SK-N-SH (cell line): ENCODE data around the gene GATD1. TPM values are rescaled to one million over a fixed set of nuclear protein-coding genes. Genes with fewer than 3 reads are reported as not detected.

ENCODE experiments used
- CTCF ChIA-PET: fragments of 300-600, 350-600 bp; formaldehyde crosslinking; extraction: SDS; loops from one replicate; lab custom pipeline; 2021; lab: Yijun Ruan, JAX
- POLR2A ChIA-PET: fragments of 350-600 bp; sonication (Branson Sonifier 250); formaldehyde crosslinking; extraction: SDS; loops from one replicate; lab custom pipeline; 2020; ENCODE audit warnings: antibody characterized with exemption, inconsistent platforms; lab: Yijun Ruan, JAX
- DNase-seq: peaks from one replicate; pipeline ENCODE4 v3.0.0; 2012
- H2AFZ ChIP-seq: fragments of 200-600 bp; sonication (generic); 2 replicates; pipeline ENCODE4 v1.8.1; 2016; ENCODE audit warnings: antibody characterized with exemption, mild to moderate bottlenecking, low read depth
- H3F3A ChIP-seq: fragments of 200-600 bp; sonication (generic); replicated peaks from 2 replicates; pipeline ENCODE3; 2016; ENCODE audit warnings: antibody characterized with exemption, mild to moderate bottlenecking; ENCODE audit not compliant: insufficient read depth
- H3K27ac ChIP-seq, 2 experiments: fragments of 200-500 bp in 1 of 2; fragments of 200-600 bp in 1 of 2; sonication (Bioruptor generic) in 1 of 2; sonication (generic), shearing (Covaris generic) in 1 of 2; 2 replicates each; pipeline versions ENCODE4 v1.5.1 to v1.6.1; 2014 to 2016; ENCODE audit warnings: low read depth in 2 of 2, inconsistent platforms in 1 of 2, low read length in 1 of 2, mild to moderate bottlenecking in 1 of 2, mixed read lengths in 1 of 2
- H3K27me3 ChIP-seq: fragments of 200-600 bp; sonication (generic), shearing (Covaris generic); 2 replicates; pipeline ENCODE4 v1.6.1; 2016; ENCODE audit warnings: mixed run types; ENCODE audit not compliant: insufficient read depth
- H3K36me3 ChIP-seq, 2 experiments: fragments of 200-500 bp in 1 of 2; fragments of 200-600 bp in 1 of 2; sonication (Bioruptor generic) in 1 of 2; sonication (generic) in 1 of 2; replicated peaks in 1 of 2; 2 replicates each; pipeline versions ENCODE3 to v1.5.1; 2014 to 2016; ENCODE audit warnings: low read length in 1 of 2, mild to moderate bottlenecking in 1 of 2; ENCODE audit not compliant: insufficient read depth in 2 of 2, control insufficient read depth in 1 of 2
- H3K4me1 ChIP-seq, 2 experiments: fragments of 200-500 bp in 1 of 2; fragments of 200-600 bp in 1 of 2; sonication (Bioruptor generic) in 1 of 2; sonication (generic), shearing (Covaris generic) in 1 of 2; 2 replicates each; pipeline versions ENCODE4 v1.5.1 to v1.6.1; 2014 to 2016; ENCODE audit warnings: low read depth in 1 of 2, low read length in 1 of 2, mixed run types in 1 of 2; ENCODE audit not compliant: insufficient read depth in 2 of 2, control insufficient read depth in 1 of 2
- H3K4me2 ChIP-seq: fragments of 200-600 bp; sonication (generic), shearing (Covaris generic); 2 replicates; pipeline ENCODE4 v1.6.1; 2017; ENCODE audit warnings: mixed run types
- H3K4me3 ChIP-seq, 2 experiments: fragments of 200-500 bp in 1 of 2; fragments of 200-600 bp in 1 of 2; sonication (Bioruptor generic) in 1 of 2; sonication (generic), shearing (Covaris generic) in 1 of 2; 2 replicates each; pipeline versions ENCODE4 v1.5.1 to v1.8.1; 2014 to 2016; ENCODE audit warnings: low read depth in 2 of 2, inconsistent platforms in 1 of 2, low read length in 1 of 2, mild to moderate bottlenecking in 1 of 2, mixed read lengths in 1 of 2, moderate library complexity in 1 of 2
- H3K79me2 ChIP-seq: fragments of 200-600 bp; sonication (generic); 2 replicates; pipeline ENCODE4 v1.8.1; 2017; ENCODE audit warnings: mild to moderate bottlenecking; ENCODE audit not compliant: insufficient read depth
- H3K9ac ChIP-seq: fragments of 200-600 bp; sonication (generic); 2 replicates; pipeline ENCODE4 v1.6.1; 2017; ENCODE audit warnings: mixed run types
- H3K9me2 ChIP-seq: fragments of 200-600 bp; sonication (generic); 2 replicates; pipeline ENCODE4 v1.6.1; 2017; ENCODE audit warnings: mixed run types
- H3K9me3 ChIP-seq: fragments of 200-600 bp; sonication (generic); 2 replicates; pipeline ENCODE4 v1.6.1; 2017; ENCODE audit warnings: mixed run types, mild to moderate bottlenecking, moderate library complexity
- H4K20me1 ChIP-seq: fragments of 200-600 bp; sonication (generic); 2 replicates; pipeline ENCODE4 v1.6.1; 2017; ENCODE audit warnings: mild to moderate bottlenecking, mixed run types; ENCODE audit not compliant: insufficient read depth
- CHD2 ChIP-seq: fragments of 150-350 bp; IDR thresholded peaks from 2 replicates; pipeline ENCODE4 v1.6.1; 2018; ENCODE audit warnings: low read length; ENCODE audit not compliant: partially characterized antibody
- ELF1 ChIP-seq: IDR thresholded peaks from 2 replicates; pipeline ENCODE4 v1.4.0; 2012
- EZH2phosphoT487 ChIP-seq: fragments of 200-600 bp; sonication (generic); IDR thresholded peaks from 2 replicates; pipeline ENCODE4 v1.6.1; 2017; ENCODE audit warnings: low read depth, mixed run types, mild to moderate bottlenecking, antibody characterized with exemption, moderate library complexity, borderline replicate concordance
- FOXJ3 ChIP-seq: sonication (generic); formaldehyde crosslinking; IDR thresholded peaks from 2 replicates; pipeline ENCODE4 v1.5.1; 2020; ENCODE audit warnings: mild to moderate bottlenecking, missing genetic modification reagents
- FOXM1 ChIP-seq: IDR thresholded peaks from 2 replicates; pipeline ENCODE4 v1.4.0; 2012; ENCODE audit warnings: low read depth, mild to moderate bottlenecking
- GABPA ChIP-seq: IDR thresholded peaks from 2 replicates; pipeline ENCODE4 v1.4.0; 2012; ENCODE audit warnings: low read depth, mild to moderate bottlenecking
- JUND ChIP-seq: IDR thresholded peaks from 2 replicates; pipeline ENCODE4 v1.4.0; 2012
- MXI1 ChIP-seq: IDR thresholded peaks from 2 replicates; pipeline ENCODE4 v1.6.1; 2012; ENCODE audit warnings: mild to moderate bottlenecking, low read depth, low read length, improper control_type of control experiment
- NFIC ChIP-seq: IDR thresholded peaks from 2 replicates; pipeline ENCODE4 v1.4.0; 2012; ENCODE audit warnings: borderline replicate concordance
- NRF1 ChIP-seq: IDR thresholded peaks from 2 replicates; pipeline ENCODE4 v1.6.1; 2012; ENCODE audit warnings: low read depth, mild to moderate bottlenecking, low read length
- PBX3 ChIP-seq: IDR thresholded peaks from 2 replicates; pipeline ENCODE4; 2012
- RAD21 ChIP-seq: IDR thresholded peaks from 2 replicates; pipeline ENCODE4 v1.6.1; 2012; ENCODE audit warnings: mild to moderate bottlenecking, low read length
- RFX5 ChIP-seq: IDR thresholded peaks from 2 replicates; pipeline ENCODE4 v1.6.1; 2012; ENCODE audit warnings: mild to moderate bottlenecking, improper control_type of control experiment, low read length
- RXRA ChIP-seq: IDR thresholded peaks from 2 replicates; pipeline ENCODE4 v1.4.0; 2012; ENCODE audit warnings: low read depth, mild to moderate bottlenecking, borderline replicate concordance
- SMC3 ChIP-seq: IDR thresholded peaks from 2 replicates; pipeline ENCODE4 v1.6.1; 2012; ENCODE audit warnings: low read depth, low read length, improper control_type of control experiment
- USF2 ChIP-seq: fragments of 150-350 bp; IDR thresholded peaks from 2 replicates; pipeline ENCODE4 v1.6.1; 2017; ENCODE audit warnings: antibody characterized with exemption, low read length, low read depth, borderline replicate concordance
- ZBTB33 ChIP-seq: IDR thresholded peaks from 2 replicates; pipeline ENCODE4 v1.4.0; 2012; ENCODE audit warnings: low read depth, borderline replicate concordance
- WGBS: methylation state at CpG from one replicate; pipeline ENCODE4 v1.1.6; 2017; ENCODE audit warnings: low lambda C conversion rate; 5-methylcytosine and 5-hydroxymethylcytosine counted together
- polyA plus RNA-seq, 3 experiments: library from polyadenylated mRNA; depleted of rRNA; stranded (reverse); fragments of >200 nt; gene quantifications; 2 replicates each; pipeline ENCODE4 v1.2.3, GENCODE V29; 2012
- TF ChIP-seq, protein P1 (sequence below): IDR thresholded peaks from 2 replicates; pipeline ENCODE4 v1.4.0; 2012; ENCODE audit warnings: low read depth, borderline replicate concordance

The GATD1 gene
- polyA plus RNA-seq, 1 of the 3 experiments (the other 2 are of a cell fraction) = 86.2 TPM

- DNase-seq = peak; percentile 65
- Histone ChIP-seq H3F3A (peaks cover 16% of the 10 kb centered on the region), H3K4me1 (peaks cover 14 to 18% of the 10 kb centered on the region in 2 experiments; a peak in 2 of 4 replicates), H4K20me1 (no peaks in the 10 kb centered on the region), H3K27me3 (no peaks in the 10 kb centered on the region), H3K9me3 (no peaks in the 10 kb centered on the region), H3K9me2 (no peaks in the 10 kb centered on the region), H3K27ac (peak overlapping the region in 1 of 2 experiments; percentile 78; a peak in 2 of 4 replicates), H3K79me2 (peaks cover 51% of the 10 kb centered on the region), H3K9ac (peak overlapping the region; percentile 64), H2AFZ (no peak overlapping the region), H3K4me2 (peak overlapping the region; percentile 94), H3K36me3 (peaks cover 0 to 38% of the 10 kb centered on the region in 2 experiments), H3K4me3 (peak overlapping the region; percentile 62 to 72)
- POLR2A ChIA-PET = interaction anchor here (0.6 to 2.0 kb wide), 3 partner anchors 9 to 279 kb away, joined by 4 to 8 read pairs (median 7); partner anchors contain the start of gene PNPLA2
- TF ChIP-seq USF2 = no peak
- no peak for TF ChIP-seq RFX5
- TF ChIP-seq RXRA = no peak
- no peak for TF ChIP-seq RAD21
- no peak for TF ChIP-seq SMC3
- TF ChIP-seq, protein P1, sequence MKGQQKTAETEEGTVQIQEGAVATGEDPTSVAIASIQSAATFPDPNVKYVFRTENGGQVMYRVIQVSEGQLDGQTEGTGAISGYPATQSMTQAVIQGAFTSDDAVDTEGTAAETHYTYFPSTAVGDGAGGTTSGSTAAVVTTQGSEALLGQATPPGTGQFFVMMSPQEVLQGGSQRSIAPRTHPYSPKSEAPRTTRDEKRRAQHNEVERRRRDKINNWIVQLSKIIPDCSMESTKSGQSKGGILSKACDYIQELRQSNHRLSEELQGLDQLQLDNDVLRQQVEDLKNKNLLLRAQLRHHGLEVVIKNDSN = no peak
- TF ChIP-seq JUND = no peak
- no peak for TF ChIP-seq ELF1
- no peak for TF ChIP-seq PBX3
- no peak for TF ChIP-seq EZH2phosphoT487
- TF ChIP-seq FOXM1 = no peak
- no peak for TF ChIP-seq FOXJ3 (CRISPR knock-in tag)
- no peak for TF ChIP-seq NFIC
- no peak for TF ChIP-seq CHD2
- TF ChIP-seq MXI1 = no peak
- TF ChIP-seq GABPA = no peak
- TF ChIP-seq ZBTB33 = no peak
- TF ChIP-seq NRF1 = no peak
- TF ChIP-seq, all 33 proteins: peak for 0
- CTCF ChIA-PET = interaction anchor here (0.9 to 2.9 kb wide), 3 partner anchors 14 to 44 kb away, joined by 3 to 13 read pairs (median 3); partner anchors contain the start of gene CEND1
- WGBS = 82% methylated on average over 15 of the region's 26 CpGs
Observed at GRCh38 chr11:803770-804598, 26.7 kb upstream of the GATD1 start.
